Neural cell (in vitro differentiated cells): ENCODE results near the gene ITGA11.

Experiments
- CTCF ChIP-seq: fragments of 450-650 bp; IDR thresholded peaks from 2 replicates; pipeline ENCODE4 v1.5.1; 2014; ENCODE audit warnings: antibody characterized with exemption, mild to moderate bottlenecking, moderate library complexity; ENCODE audit not compliant: poor library complexity, severe bottlenecking
- MXI1 ChIP-seq: fragments of 450-650 bp; conservative IDR thresholded peaks from 2 replicates; pipeline ENCODE4 v1.6.1; 2014; ENCODE audit warnings: antibody characterized with exemption, mild to moderate bottlenecking; ENCODE audit not compliant: poor library complexity, severe bottlenecking
- POLR2AphosphoS5 ChIP-seq: IDR thresholded peaks from 2 replicates; pipeline ENCODE4 v1.6.1; 2012
- REST ChIP-seq: IDR thresholded peaks from 2 replicates; pipeline ENCODE4 v1.6.1; 2012; ENCODE audit warnings: borderline replicate concordance

- TF ChIP-seq CTCF = no peak
- no peak for TF ChIP-seq POLR2AphosphoS5
- no peak for TF ChIP-seq MXI1
- no peak for TF ChIP-seq REST
Measured at GRCh38 chr15:68442903-68443302, 10.9 kb upstream of the ITGA11 start.
